HG03025 (cell line): ENCODE measurements around the gene CELSR1.
"Not testable (repeated sequence)": the region's sequence is repeated elsewhere in the genome, so short reads cannot be mapped to it uniquely, and the experiment has no call there.

Source experiments
- ATAC-seq: cut with Tn5 transposase; IDR thresholded peaks from one replicate; pipeline ENCODE4 v1.9.1; 2021; ENCODE audit warnings: mild to moderate bottlenecking, moderate library complexity; ENCODE audit not compliant: unreplicated experiment, low FRiP score

The CELSR1 gene

DNA sequence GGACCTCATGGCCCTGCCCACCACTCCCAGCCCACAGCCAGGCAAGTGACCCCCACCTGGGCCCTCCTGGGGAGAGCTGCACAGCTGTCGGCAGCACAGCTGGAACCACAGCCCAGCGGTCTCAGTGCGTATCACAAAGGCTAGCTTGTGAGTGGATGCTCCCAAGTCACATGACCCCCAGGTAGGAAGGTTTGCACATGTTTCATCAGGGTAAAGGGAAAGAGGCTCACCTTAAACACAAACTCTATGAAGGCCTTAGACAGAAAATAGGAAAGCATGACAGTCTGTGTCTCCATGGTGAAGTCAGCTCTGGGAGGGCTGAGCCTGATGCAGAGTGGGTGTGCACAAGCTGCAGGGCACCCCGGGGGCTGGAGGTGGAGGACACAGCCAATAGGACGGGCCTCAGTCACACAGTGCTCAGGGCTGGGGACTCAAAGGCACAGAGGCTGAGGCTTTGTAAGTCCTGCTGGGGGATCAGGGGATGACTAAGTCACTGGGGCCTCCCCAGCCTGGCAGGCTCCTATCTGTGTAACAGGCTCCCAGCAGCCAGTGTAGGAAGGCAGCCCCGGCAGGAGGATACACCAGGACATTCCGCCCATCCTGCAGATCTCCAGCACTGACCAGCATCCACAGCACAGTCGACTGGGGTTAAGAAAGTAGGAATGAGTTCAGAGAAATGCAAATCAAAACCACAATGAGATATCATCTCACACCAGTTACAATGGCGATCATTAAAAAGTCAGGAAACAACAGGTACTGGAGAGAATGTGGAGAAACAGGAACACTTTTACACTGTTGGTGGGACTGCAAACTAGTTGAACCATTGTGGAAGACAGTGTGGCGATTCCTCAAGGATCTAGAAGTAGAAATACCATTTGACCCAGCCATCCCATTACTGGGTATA is 22.0 kb downstream of the CELSR1 start:
- no peak for ATAC-seq

DNA sequence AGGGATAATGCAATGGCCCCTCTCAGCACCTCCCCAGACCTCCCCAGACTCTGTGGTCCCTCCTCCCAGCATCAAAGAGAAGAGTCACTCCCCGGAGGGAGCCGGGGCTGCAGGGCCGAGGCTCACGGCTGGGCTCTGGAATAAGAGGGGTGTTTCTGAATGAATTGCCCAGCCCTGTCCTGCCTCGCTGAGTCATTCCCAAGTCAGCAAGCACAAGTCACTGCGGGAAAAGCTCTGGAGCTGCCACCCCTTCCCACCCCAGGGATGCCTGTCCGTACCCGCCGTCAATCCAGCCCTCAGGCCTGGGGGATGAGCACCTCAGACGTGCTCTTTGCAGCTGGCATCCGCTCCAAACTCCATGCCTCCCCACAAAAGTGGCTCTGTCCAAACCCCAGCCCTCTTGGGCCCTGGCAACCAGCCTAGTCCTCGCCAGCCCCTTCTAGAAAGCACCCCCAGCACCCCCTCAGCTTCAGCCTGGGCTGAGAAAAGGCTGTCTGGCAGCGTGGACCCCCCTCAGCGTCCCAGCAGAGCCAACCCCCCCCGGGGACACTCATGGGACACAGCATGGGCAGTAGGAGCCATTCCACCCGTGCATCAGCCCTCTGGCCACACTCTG is 22.7 kb downstream of the CELSR1 start:
- no peak for ATAC-seq

DNA sequence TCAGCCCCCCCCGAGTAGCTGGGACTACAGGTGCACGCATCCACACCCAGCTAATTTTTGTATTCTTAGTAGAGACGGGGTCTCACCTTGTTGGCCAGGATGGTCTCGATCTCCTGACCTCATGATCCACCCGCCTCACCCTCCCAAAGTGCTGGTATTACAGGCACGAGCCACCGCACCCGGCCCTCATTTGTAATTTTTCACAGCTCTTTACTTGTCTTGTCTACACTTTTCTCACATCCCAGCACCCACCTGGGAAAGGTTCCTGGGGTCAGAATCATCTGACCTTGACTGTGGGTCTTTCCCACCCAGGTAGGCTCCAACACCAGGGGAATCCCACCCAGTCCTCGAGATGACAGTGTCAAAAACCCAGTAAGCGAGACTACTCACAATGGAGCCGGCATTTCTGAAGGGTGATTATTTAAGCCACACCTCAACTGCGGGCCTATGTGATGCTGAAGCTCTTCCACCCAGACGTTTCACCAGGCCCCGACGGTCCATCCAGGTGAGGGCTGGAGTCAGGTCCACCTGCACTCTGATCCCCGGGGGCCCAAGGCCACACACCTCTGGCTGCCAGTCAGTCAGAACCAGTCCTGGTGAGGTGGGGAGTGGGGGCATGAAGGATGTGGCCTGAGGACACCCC is 23.4 kb downstream of the CELSR1 start:
- no peak for ATAC-seq

DNA sequence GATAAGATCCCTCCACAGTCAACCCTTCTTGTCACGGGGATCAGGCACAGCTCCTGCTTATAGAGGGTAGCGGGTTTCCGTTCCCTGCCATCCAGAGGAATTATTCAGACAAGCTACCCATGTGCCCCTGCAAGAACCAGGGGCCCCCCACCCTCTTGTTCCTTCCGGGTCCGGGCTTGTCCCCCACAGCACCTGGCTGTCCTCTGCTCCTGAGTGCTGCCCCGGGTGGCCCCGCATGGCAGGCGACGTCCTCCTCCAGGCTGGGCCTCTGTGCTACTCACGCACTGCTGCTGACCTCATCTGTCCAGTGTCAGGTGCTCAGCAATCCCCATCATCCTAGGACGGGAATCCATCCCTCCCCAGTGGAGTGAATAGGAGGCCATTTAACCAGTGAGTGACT is 24.7 kb downstream of the CELSR1 start:
- no peak for ATAC-seq

DNA sequence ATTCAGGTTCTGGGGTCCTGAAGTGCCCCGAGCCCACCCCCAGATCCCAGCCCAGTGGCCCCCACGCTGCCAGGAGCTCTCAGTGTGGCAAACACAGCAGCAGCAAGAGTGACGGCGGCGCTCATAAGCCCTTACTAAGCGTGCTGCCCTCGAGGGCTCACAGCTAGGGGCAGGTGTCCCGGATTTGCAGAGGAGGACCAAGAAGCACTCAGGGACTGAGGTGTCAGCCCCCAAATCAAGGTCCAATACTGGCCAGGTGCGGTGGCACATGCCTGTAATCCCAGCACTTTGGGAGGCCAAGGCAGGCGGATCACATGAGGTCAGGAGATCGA is 25.4 kb downstream of the CELSR1 start:
- ATAC-seq = no peak

DNA sequence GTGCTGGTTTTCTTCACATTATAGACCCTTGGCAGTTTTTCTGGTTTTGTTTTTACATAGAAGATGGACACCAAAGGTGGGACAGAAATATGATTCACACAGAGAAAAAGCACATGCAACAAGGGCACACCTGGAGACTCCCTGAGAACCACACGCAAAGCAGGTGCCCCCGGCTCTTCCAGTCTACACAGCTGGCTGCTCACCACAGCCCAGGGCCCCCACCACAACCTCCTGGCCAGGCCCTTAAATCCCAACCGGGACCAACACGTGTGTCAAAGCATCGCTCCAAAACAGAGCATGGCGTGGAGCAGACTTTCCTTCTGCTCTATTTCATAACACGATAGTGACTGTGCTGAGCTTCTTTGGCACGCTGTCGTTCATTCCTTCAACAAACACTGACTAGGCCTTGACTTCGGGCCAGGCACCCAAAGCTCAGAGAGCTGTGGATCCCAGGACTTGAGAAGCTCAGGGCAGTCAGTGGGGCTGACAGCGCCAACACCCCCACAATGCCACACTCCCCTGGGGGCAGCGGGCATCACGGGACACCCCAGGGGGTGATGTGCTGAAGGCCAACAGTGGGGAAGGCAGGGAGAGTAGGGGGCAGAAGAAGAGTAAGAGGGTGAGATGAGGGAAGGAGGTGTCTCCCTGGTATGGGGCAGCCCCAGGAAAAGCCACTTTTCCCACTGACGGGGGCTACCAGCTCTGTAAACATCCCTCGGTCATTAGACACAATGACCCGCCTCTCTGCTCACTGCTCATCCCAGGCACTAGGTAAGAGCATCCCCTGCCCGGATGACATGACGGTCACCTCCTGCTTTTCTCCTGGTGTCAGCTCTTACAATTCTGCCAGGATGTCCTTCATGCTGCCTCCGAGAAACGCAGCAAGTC is 26.0 kb downstream of the CELSR1 start:
- ATAC-seq = no peak

DNA sequence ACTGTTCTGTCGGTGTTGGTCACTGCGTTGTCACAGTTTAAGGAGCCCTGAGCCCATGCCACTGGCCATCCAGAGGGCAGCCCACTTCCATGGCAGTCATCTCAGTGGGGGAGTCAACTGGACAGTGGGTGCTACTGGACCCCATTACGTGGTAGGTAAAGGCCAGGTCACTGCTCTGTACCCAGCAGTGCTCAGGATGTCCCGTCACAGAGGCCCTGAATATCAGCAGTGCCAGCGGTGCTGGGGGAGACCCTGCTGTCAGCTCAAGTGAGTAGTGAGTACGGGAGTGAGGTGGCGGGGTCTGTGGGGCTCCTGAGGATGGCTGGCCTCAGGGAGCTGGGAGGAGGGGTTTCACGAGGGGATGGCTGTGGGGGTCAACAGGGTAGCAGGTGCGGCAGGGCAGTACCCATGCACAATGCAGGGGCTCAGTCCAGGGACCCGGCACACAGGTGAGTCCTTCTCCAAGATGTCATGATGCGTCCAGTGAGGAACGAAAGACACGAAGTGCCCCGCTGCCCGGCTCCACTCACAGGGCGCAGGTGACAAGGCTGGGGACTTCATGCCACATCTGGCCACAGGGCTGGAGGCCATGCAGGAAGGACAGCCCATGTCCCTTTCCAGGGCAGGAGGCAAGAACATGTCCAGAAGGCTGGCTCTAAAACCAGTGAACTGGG is 27.9 kb downstream of the CELSR1 start:
- no peak for ATAC-seq

DNA sequence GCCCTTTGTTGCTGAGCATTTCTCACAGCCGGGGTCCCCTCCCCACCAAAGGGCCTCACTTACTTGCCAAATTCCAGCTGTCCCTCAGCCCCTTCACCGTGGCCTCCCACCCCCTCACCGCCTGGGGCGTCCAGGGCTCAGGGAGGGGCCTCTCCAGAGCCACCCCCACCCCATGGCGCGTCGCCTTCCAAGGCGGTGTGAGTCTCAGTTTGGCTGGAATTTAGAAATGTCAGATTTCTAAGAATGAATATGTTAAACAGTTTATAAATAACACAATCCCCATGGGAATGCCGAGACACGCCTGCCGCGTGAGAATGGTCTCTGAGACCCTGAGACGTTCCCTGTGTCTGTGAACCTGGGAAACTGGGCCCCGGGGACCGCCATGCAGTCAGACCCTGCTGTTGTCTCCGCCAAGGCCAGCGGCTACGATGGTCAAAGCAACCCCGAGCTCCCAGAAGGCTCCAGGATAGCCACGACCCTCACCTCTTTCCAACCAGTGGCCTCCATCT is 28.9 kb downstream of the CELSR1 start:
- no peak for ATAC-seq

DNA sequence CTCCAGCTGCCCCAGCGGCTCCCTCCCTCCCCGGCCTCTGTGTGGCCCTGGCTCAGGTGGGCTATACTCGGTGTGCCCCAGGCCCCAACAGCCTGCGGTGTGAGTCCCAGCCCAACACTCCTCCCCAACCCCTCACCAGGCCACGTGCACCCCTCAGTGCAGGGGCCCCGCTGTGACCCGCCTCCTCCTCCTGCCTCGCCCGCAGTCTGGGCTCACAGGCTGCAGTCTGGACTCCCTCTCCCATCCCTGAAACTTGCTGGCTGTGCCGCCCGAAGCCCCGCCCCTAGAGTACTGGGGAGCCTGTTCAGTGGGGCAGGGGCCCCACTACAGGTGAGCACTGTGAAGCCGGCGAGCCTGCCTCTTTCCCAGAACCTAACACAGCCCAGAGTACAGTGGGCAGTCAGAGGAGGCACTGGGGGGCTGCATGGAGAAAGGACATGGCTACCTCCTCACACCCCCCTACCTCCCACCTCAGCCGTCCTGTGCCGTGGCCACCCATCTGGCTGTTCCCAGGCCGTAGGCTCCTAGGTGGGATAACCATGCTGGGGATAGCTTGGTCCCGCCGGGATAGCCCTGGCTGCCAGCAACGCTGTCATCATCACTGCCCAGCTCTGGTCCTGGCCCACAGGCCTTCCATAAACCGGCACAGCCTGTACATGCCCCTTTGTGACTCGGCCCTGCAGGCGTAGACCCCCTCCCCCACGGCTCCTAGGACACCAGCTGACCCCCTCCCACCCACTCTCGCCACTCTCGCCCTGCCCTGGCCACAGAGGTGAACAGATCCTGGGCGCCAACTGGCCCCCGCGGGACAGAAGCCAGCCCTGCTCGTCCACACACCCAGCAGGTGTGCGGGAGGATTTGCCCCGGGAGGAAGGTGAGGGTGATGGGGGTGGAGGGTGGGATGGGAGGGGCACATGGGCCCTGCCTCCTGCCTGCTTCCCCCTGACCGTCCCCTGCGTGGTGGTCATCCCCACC is 29.7 kb downstream of the CELSR1 start:
- ATAC-seq = no peak

DNA sequence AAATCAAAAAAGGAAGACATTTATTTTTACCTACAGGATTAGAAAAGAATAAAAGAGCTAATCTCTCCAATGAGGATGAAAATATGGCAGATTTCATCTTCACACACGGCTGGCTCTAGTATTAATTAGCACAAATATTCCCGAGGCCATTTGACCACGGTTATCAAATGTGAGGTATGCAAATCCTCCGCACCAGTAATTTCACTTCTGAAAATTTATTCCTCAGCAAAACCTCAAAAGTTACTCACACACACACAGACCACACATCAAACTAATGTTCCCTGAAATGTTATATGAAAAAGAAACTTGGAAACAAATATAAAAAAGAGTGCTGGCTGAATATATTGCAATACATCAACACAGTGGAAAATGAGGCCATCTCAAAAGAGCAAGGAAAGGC is 32.8 kb downstream of the CELSR1 start:
- ATAC-seq = no peak

DNA sequence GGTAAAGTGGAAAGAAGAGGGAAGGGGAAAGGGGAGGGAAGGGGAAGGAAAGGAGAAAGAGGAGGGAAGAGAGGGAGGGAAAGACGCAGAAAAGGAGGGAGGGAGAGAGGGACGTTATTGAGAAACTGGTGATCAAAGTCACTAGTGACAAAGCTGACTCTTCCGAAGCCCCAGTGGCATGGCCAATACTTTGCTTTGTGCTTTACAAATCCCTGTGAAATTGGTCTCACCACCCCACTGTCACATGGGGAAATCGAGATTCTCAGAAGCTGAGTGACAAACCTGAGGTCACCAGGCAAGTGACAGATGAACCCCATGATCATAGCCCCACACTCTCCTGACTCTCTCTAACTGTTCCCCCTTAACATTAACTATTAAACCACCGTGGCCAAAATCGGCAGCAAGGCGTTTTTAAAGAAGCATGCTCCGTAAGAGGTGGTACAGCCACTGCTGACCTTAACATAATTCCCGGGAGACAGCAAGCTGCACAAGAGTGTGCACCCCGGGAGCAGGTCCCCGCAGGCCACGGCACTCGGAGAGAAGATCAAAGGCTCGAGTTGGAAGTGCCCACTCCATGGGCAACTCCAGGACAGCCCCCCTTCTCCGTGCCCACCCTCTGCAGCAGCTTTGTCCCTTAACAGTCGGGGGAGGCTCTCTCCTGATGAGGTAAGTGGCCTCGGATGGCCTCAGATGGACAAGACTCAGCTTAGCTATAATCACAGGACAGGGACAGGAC is 34.8 kb downstream of the CELSR1 start:
- no peak for ATAC-seq

DNA sequence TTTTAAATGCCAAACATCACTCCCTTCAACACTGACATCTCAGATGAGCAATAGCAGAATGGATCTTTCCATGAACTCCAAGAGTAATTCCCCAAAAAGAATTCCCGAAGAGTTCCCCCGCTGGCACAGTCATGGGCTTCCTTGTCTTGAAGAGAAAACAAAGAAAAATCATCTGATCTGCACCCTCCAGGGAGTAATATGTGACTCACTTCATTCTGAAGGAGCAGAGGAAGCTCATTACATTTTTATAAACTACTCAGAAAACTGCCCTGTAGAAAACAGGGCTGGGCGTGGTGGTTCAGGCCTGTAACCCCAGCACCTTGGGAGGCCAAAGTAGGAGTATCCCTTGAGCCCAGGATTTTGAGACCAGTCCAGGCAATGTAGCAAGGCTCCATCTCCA is 35.7 kb downstream of the CELSR1 start:
- ATAC-seq = no peak

DNA sequence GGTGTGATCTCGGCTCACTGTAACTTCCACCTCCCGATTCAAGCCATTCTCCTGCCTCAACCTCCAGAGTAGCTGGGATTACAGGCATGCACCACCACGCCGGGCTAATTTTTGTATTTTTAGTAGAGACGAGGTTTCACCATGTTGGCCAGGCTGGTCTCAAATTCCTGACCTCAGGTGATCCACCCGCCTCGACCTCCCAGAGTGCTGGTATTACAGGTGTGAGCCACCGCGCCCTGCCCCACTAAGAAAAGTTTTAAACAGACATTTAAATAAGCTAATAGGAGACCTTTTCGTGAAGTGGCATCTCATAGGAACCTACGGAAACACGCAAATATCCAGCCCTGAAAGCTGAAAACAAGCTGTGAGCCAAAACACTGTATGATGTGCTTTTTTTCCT is 36.2 kb downstream of the CELSR1 start:
- not testable (repeated sequence) for ATAC-seq

DNA sequence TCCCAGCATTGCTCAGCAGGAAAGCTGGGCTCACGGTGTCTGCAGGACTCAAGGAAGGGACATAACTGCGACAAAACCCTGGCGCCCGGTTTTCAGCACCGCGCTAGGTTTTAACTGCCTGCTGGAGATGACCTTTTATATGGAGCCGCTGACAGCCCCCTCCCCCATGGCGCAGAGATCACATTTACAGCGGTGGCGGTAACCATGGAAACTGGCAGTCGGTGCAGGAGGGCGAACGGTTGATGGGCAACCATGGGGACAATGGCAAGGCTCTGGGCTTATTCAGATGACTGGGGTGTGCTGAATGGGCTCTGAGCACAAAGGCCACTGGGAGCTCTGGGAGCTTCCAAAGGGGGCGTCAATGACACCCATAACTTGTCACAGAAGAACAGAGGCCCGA is 37.2 kb downstream of the CELSR1 start:
- no peak for ATAC-seq

DNA sequence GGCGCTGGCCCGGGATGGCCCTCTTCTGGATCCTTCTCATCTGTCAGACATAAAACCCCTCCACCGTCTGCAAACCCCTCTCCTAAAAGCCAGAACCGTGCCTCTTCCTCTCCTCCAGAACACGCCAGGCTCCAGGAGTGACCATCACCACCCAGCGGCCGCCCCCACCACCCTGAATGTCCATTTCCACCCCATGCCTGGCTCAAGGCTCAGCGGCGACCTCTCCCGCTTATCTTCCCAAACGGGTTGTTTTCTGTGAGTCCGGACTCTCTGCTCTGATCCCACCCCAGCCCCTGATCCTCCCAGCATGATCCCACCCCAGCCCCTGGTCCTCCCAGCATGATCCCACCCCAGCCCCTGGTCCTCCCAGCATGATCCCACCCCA is 37.6 kb downstream of the CELSR1 start:
- no peak for ATAC-seq

DNA sequence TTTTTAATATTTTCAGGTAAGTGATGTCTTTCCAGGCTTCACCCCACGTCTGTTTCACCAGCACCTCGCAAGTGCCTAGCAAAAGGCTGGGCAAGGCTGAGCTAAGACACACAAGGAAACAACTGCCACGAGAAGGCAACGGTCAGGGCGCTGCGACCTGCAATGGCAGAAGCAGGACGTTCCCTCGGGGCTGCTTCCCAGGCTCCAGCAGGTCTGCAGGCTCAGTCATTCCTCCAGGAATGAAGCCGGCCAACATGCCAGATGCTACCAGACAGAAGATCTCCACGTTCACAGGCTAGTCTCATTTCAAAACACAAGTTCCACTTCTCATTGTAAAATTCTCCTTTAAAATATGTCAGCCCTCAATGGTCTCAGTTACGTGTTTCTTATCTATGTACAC is 45.5 kb downstream of the CELSR1 start:
- ATAC-seq = no peak

DNA sequence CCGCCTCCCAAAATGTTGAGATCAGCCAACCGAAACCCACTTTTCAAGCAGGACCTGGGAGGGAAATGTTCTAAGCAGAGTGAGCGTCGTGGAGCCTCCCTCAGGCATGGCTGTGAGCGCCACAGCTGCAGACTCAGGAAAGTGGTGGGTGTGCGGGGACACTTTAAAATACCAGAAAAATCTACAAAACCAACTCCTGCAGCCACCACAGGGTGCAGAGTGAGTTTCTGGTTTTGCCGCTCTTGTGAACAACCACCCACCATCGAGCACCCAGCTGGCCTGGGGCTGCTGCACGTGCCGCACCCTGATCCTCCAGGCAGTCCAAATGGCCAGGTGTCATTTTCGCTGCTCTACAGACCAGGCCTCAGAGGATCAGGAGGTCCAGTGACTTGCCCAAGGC is 46.9 kb downstream of the CELSR1 start:
- ATAC-seq = no peak

DNA sequence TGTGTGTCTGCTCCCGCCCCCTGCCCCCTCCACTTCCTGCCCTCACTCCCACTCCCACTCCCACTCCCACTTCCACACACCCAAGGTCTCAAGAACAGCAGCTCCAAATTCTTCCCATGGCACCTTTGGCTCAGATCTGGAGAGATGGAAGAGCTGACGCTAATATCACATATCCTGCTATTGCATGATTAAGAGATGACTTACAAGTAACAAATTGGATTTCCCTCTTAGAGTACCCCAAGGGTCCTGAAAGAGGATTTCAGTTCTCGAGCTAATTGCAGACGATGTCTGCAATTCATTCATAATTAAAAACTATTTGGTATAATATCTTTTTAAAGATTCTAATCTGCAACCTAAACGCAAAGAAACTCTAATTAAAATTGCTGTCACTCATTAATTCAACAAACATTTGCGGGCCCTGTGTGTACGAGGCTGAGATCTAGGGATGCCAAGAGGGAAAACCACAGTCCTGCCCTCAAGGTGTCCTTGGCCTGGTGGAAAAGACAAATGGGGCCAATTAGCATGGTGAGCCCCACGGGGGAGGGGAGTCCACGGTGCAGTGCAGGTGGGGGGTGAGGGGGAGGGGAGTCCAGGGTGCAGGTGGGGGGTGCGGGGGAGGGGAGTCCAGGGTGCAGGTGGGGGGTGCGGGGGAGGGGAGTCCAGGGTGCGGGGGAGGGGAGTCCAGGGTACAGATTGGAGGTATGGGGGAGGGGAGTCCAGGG is 50.3 kb downstream of the CELSR1 start:
- no peak for ATAC-seq
